ENCODE results near the gene CTCFL. TPM values are rescaled to one million over a fixed set of nuclear protein-coding genes. Genes with fewer than 3 reads are reported as not detected.

CTCFL gene
- polyA plus RNA-seq, 4 donors: 1.0 to 3.6 (median 2.5) TPM

DNA sequence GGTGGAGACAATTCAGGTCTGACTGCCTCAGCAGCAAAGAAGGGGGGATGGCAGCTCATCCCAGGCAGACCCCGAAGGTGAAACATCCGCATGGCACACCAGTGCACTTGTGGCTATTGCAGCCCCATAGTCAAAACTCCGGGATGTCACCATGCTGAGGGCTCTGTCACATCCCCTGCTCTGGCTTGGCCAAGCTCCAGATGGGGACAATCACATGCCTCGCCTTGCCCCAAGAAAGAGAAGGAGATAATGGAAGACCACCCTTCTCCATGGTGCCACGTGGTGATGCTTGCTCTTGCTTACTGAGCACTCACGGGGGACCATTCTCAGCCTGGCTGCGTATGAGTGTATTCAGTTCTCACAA, 73.5 kb downstream of the CTCFL start:
- no peak for DNase-seq (ENCODE audit: low read depth in 4 of 4, low spot score in 2 of 4)

DNA sequence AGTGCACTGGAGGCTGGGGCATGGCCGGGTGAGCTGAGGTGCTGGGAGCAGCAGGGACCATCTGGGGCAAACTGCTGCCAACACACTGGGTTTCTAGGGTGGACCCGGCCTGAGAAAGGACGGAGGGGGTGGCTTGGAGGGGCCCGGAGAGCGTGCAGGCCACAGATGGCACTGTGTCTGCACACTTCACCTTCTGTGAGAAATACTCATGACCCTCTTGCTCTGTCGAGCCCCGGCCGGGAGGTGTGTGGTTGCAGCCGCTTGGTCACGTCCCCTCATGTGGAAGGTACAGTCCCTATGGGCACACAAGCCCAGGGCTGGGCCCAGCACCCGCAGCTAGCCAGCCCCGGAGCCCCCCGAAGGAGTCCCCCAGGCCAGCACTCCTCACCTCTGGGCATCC, 74.0 kb downstream of the CTCFL start:
- no peak for DNase-seq (ENCODE audit: low read depth in 4 of 4, low spot score in 2 of 4)

DNA sequence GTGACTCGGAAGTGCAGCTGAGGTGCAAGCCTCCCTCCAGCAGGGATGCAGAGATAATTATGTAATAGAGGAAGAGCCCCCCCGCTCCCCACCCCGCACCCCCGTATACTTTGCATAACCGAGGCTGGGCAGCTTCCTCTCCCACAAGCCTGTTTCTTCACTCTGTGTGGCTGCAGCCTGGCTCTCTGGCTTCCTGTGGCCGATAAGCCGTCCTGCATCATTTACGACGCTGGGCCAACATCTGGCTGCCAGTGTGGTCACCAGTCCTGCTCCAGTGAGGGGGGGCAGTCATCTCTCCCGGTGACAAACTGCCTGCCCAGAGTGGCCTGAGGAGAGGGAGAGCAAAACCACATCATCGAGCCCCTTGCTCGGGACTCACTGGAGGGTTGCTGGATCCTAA, 74.5 kb downstream of the CTCFL start:
- no peak for DNase-seq (ENCODE audit: low read depth in 4 of 4, low spot score in 2 of 4)

DNA sequence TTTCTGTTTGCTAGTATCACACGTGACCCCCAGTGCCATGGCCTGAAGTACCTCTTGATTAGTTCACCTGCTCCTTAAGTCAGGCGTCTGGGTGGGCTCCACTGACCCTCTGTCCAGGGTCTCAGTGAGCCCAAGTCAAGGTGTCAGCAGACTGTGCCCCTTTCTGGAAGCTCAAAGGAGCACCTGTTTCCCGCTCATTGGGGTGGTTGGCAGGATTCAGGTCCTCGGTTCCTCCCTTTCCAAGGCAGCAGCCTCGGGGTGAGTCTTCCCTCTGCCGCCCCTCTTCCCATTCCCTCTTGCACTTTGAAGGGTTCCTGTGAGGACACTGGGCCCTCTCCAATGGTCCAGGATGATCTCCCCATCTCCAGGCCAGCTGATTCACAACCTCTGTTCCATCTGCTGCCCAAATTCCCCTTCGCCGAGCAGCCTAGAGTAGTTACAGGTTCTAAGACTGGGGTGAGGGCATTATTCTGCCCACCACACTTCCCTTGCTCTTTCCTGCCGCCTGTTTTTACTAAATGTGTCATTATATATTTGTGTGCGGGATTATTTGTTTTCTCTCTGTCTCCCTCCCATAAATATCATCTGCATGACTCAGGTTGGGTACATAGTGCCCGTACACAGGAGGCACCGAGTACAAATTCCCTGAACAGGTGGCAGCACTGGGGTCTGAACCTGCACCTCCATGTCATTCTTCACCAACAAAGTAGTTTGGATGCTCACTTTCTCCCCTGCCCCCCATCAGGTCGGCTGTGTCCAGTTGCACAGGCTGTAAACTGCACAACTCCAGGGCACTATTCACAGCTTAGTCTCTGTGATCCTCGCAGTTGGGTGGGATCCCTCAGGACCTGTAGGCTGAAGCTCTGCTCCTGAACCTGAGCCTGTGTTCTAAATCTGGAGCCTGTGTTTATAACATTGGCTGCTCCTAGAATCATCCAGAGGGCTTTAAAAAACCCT, 75.3 kb downstream of the CTCFL start:
- no peak for DNase-seq (ENCODE audit: low read depth in 4 of 4, low spot score in 2 of 4)

DNA sequence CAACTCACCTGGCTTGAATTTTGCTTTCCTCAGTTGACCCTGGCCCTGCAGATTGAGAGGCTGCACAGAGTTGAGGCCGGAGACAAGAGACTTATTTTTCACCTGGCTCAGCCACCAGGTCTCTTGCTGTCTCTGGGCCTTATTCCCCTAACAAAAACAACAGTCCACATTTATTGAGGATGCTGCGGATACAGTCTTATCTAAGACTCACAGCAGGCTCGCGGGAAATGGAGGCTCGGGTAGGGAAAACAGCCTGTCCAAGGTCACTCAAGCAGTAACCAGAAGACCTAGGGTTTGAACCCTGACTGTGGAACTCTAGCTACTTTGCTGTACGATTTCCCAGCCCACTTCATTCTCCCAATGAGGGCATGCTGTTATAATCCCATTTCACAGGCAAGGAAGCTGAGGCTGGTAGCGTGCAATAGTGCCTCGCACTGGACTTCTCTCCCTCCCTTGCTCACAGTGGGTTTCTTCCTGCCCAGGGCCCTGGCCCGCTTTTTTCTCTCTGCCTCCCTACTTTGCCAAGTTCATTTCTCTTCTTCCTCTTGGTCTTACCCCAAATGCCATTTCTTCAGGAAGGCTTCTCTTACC, 76.1 kb downstream of the CTCFL start:
- DNase-seq (ENCODE audit: low read depth in 4 of 4, low spot score in 2 of 4): no peak

Other genes starting within 250 kb of the CTCFL start
- gene SPO11, start 195.3 kb downstream of the CTCFL start, polyA plus RNA-seq (ENCODE audit: insufficient read length in 4 of 4): not detected
- 10 to 100 TPM; 54.4 to 58.3 (median 55.9) TPM for gene RAE1, start 173.9 kb downstream of the CTCFL start, polyA plus RNA-seq (ENCODE audit: insufficient read length in 4 of 4)
- gene RBM38, start 133.7 kb downstream of the CTCFL start, polyA plus RNA-seq (ENCODE audit: insufficient read length in 4 of 4): 10 to 100 TPM; 24.6 to 43.8 (median 32.4) TPM
- gene PCK1, start 36.0 kb upstream of the CTCFL start, polyA plus RNA-seq (ENCODE audit: insufficient read length in 4 of 4): 10 to 100 TPM in 3 of 4 donors, 1 to 10 TPM in 1; 4.1 to 18.8 (median 12.1) TPM
- under 1 TPM in 2 of 4 donors, not detected in 2; 0.05 to 0.22 TPM for gene ZBP1, start 95.3 kb upstream of the CTCFL start, polyA plus RNA-seq (ENCODE audit: insufficient read length in 4 of 4)
- 10 to 100 TPM; 16.2 to 25.6 (median 22.2) TPM for gene PMEPA1, start 184.9 kb upstream of the CTCFL start, polyA plus RNA-seq (ENCODE audit: insufficient read length in 4 of 4)

Measured in left renal cortex interstitium (tissue), 4 donors.